Kidney (tissue), 14 donors: ENCODE measurements around the gene PALB2. TPM values are rescaled to one million over a fixed set of nuclear protein-coding genes. Genes with fewer than 3 reads are reported as not detected.

Experiments used
- DNase-seq, 5 donors: peaks; one replicate each; pipeline ENCODE4 v3.0.0-alpha.2; 2013 to 2020
- FAIRE-seq: peaks from 2 replicates; lab custom pipeline; 2012; peaks lifted over from hg19 to GRCh38; lab: Jason Lieb, UNC
- H3K27ac ChIP-seq, 2 donors: one replicate each; pipeline ENCODE4 v1.7.0; 2013; ENCODE audit warnings: low read depth in 2 of 2, low read length in 2 of 2, inconsistent platforms in 1 of 2
- H3K27me3 ChIP-seq: one replicate; pipeline ENCODE4 v1.7.1; 2013; ENCODE audit warnings: low read length, inconsistent platforms; ENCODE audit not compliant: control insufficient read depth, insufficient read depth
- H3K36me3 ChIP-seq, 3 donors: one replicate each; pipeline versions ENCODE4 v1.7.0 to v1.7.1; 2013; ENCODE audit warnings: low read length in 3 of 3, control low read depth in 1 of 3, inconsistent platforms in 1 of 3; ENCODE audit not compliant: insufficient read depth in 3 of 3, control insufficient read depth in 2 of 3
- H3K4me1 ChIP-seq, 3 donors: one replicate each; pipeline versions ENCODE4 v1.7.0 to v1.7.1; 2013; ENCODE audit warnings: low read length in 3 of 3, inconsistent platforms in 1 of 3, low read depth in 1 of 3; ENCODE audit not compliant: control insufficient read depth in 2 of 3, insufficient read depth in 2 of 3
- H3K4me3 ChIP-seq, 3 donors: one replicate each; pipeline versions ENCODE4 v1.7.0 to v1.8.1; 2013; ENCODE audit warnings: low read length in 3 of 3, control low read depth in 1 of 3, inconsistent platforms in 1 of 3
- H3K9ac ChIP-seq, 3 donors: one replicate each; pipeline versions ENCODE4 v1.7.0 to v1.7.1; 2013; ENCODE audit warnings: low read length in 3 of 3, control low read depth in 1 of 3, inconsistent platforms in 1 of 3
- H3K9me3 ChIP-seq, 3 donors: one replicate each; pipeline versions ENCODE4 v1.7.0 to v1.7.1; 2013; ENCODE audit warnings: low read length in 3 of 3, control low read depth in 1 of 3, inconsistent platforms in 1 of 3; ENCODE audit not compliant: control insufficient read depth in 2 of 3, insufficient read depth in 1 of 3
- intact Hi-C: fragments of 100-400 bp; cut with DNase I; formaldehyde crosslinking; loops from one replicate; pipeline ENCODE4 v1.11.1; 2022
- polyA plus RNA-seq: library from polyadenylated mRNA; stranded (reverse); fragments of 350-450 nt; fragmentation: Illumina TruSeq; extraction: RNeasy Lipid Tissue Mini Kit (QIAGEN cat#74804); gene quantifications from one replicate; pipeline ENCODE4 v1.2.3, GENCODE V29; 2014; ENCODE audit warnings: low read depth, low replicate concordance; ENCODE audit not compliant: insufficient read depth
- total RNA-seq: library from RNA; stranded (reverse); fragmentation: NEBNext Ultra II Directional; extraction: Animal tissue kit (Norgen Biotek cat#: 25700); gene quantifications from one replicate; pipeline ENCODE4 v1.2.1, GENCODE V29; 2021
- TF ChIP-seq, protein P1 (sequence below): IDR thresholded peaks from 3 replicates; pipeline ENCODE4 v1.5.1; 2012; ENCODE audit warnings: mild to moderate bottlenecking, moderate library complexity, borderline replicate concordance; ENCODE audit not compliant: insufficient read depth; ENCODE audit errors: extremely low read depth
- donor health status: control.
- donor health status: control.
- donor health status: control.
- donor health status: control.
- donor health status: control.
- donor health status: DM: yes; HTN: yes; CAD: no.
- donor health status: Normal renal cell carcinoma (clear cell type).

Gene PALB2
- total and polyA plus RNA-seq, 2 donors from 2014 or later = 5.7 to 11.7 TPM

DNA sequence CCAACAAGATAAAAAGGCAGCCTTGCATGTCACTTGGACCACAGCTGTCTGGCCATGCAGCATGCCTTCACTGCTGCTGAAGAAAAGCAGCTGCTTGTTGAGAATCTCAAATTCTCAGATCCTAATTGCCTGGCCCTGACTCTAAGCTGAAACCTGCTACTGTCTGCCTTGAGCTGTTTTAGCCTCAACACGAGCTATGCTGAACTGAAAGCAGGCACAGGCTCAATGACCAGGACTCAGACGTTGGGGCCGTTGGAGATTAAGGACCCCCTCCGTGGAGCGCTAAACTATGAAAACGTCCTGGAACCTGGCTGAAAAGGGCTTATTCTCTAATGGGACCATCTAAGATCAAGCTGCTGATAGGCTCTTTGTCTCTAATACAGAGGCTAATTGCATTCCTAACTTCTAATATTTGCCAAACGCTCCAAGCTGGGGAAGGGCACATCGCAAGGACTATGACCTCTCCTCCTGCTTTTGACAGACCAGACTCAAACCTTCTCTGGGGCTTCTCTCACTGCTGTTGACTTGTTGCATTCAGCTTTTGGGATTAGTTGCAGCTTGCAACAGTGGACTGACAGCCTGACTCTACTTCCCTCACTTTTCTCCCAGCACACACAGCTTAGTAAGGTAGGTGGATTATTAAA lies 33.0 kb upstream of the PALB2 start:
- Histone ChIP-seq H3K9ac (no peak overlapping the region), H3K4me1 (peaks cover 0 to 6% (median 0%) of the 10 kb centered on the region in 3 donors), H3K27ac (no peak overlapping the region), H3K4me3 (no peak overlapping the region), H3K27me3 (no peaks in the 10 kb centered on the region), H3K36me3 (peaks cover 2 to 16% (median 9%) of the 10 kb centered on the region in 3 donors), H3K9me3 (no peaks in the 10 kb centered on the region)
- FAIRE-seq (no peak), DNase-seq (peak in 2 of 5 donors; percentile 18 to 56)
- intact Hi-C loops = no loop called here
- TF ChIP-seq, protein P1, sequence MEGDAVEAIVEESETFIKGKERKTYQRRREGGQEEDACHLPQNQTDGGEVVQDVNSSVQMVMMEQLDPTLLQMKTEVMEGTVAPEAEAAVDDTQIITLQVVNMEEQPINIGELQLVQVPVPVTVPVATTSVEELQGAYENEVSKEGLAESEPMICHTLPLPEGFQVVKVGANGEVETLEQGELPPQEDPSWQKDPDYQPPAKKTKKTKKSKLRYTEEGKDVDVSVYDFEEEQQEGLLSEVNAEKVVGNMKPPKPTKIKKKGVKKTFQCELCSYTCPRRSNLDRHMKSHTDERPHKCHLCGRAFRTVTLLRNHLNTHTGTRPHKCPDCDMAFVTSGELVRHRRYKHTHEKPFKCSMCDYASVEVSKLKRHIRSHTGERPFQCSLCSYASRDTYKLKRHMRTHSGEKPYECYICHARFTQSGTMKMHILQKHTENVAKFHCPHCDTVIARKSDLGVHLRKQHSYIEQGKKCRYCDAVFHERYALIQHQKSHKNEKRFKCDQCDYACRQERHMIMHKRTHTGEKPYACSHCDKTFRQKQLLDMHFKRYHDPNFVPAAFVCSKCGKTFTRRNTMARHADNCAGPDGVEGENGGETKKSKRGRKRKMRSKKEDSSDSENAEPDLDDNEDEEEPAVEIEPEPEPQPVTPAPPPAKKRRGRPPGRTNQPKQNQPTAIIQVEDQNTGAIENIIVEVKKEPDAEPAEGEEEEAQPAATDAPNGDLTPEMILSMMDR = no peak

DNA sequence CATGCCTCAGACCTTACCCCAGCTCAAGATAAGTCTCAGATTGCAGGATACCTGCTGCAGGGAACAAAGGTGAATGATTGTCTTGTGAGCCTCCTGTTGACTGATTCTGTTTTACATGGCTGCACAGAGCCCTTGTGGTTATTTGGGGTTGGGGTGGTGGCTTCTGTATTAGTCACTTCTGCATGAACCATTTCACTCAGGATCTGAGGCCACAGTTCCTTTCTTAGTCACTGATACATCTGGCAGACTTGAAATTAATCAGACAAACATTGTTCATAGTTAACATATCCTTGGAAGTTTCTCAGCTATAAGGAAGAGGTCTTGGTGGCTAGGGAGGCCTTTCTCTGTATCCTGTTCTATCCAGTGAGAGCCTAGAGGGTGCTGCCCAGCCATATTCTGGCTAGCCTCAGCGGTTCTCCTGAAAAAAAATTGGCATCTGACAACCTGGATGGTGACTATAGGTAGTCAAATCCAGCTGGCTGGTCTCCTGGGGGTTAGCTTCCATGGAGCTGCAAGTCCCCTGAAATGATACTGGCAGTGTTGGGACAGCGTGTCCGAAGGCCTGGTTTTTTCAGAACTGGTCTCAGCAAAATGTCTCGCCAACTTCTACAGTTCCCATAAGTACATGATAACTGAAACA lies 29.1 kb upstream of the PALB2 start:
- DNase-seq (no peak), FAIRE-seq (no peak)
- Histone ChIP-seq H3K9me3 (no peaks in the 10 kb centered on the region), H3K4me1 (no peaks in the 10 kb centered on the region), H3K36me3 (peaks cover 8 to 54% (median 35%) of the 10 kb centered on the region in 3 donors), H3K9ac (no peak overlapping the region), H3K27ac (no peak overlapping the region), H3K27me3 (no peaks in the 10 kb centered on the region), H3K4me3 (no peak overlapping the region)
- TF ChIP-seq, protein P1 = no peak
- intact Hi-C loops = no loop called here

DNA sequence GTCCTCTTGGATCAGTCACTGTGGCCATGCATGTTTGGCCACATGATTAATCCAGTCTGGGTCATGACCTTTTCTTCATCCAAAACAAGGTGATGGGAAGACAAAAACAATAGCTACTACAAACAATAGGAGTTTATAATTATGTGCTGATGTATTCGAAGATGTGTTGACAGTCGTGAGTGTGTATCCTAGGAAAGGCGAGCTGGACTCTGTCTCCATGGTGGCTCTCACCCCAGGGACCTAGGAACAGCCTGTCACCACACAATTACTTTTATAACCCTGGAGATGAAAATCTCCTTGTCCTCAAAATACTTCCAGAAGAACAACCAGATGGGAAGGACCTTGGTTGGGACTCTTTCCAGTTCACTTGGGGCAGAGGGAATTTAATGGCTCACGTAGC lies 27.8 kb upstream of the PALB2 start:
- Histone ChIP-seq H3K27me3 (no peaks in the 10 kb centered on the region), H3K4me3 (no peak overlapping the region), H3K36me3 (peaks cover 9 to 68% (median 44%) of the 10 kb centered on the region in 3 donors), H3K4me1 (no peaks in the 10 kb centered on the region), H3K9me3 (no peaks in the 10 kb centered on the region), H3K27ac (no peak overlapping the region), H3K9ac (no peak overlapping the region)
- no peak for DNase-seq
- TF ChIP-seq, protein P1 = no peak
- no peak for FAIRE-seq
- intact Hi-C loops = no loop called here
